ENCODE data around the gene GPD1L. TPM values are rescaled to one million over a fixed set of nuclear protein-coding genes. Genes with fewer than 3 reads are reported as not detected.

The GPD1L gene
- polyA plus RNA-seq, 1 donor from 2014 or later, result 18.2 TPM

- Histone ChIP-seq H2AFZ (ENCODE audit: low read depth, low read length) (no peak overlapping the region), H3F3A (ENCODE audit: insufficient read depth, low read length, poor library complexity, severe bottlenecking) (no peaks in the 10 kb centered on the region), H3K4me3 (ENCODE audit: low read length) (no peak overlapping the region), H3K9me3 (ENCODE audit: low read length) (no peaks in the 10 kb centered on the region), H3K9me2 (ENCODE audit: insufficient read depth, low read length) (no peaks in the 10 kb centered on the region), H3K79me2 (replicated peaks; ENCODE audit: insufficient read depth, low read length) (no peaks in the 10 kb centered on the region), H3K36me3 (ENCODE audit: insufficient read depth, low read length) (no peaks in the 10 kb centered on the region), H3K27me3 (ENCODE audit: insufficient read depth, low read depth, low read length) (no peaks in the 10 kb centered on the region), H3K9ac (ENCODE audit: low read length) (no peak overlapping the region), H3K4me2 (ENCODE audit: low read length) (no peak overlapping the region), H4K20me1 (ENCODE audit: insufficient read depth) (no peaks in the 10 kb centered on the region), H3K27ac (ENCODE audit: low read length) (no peak overlapping the region)
- TF ChIP-seq, protein P1, sequence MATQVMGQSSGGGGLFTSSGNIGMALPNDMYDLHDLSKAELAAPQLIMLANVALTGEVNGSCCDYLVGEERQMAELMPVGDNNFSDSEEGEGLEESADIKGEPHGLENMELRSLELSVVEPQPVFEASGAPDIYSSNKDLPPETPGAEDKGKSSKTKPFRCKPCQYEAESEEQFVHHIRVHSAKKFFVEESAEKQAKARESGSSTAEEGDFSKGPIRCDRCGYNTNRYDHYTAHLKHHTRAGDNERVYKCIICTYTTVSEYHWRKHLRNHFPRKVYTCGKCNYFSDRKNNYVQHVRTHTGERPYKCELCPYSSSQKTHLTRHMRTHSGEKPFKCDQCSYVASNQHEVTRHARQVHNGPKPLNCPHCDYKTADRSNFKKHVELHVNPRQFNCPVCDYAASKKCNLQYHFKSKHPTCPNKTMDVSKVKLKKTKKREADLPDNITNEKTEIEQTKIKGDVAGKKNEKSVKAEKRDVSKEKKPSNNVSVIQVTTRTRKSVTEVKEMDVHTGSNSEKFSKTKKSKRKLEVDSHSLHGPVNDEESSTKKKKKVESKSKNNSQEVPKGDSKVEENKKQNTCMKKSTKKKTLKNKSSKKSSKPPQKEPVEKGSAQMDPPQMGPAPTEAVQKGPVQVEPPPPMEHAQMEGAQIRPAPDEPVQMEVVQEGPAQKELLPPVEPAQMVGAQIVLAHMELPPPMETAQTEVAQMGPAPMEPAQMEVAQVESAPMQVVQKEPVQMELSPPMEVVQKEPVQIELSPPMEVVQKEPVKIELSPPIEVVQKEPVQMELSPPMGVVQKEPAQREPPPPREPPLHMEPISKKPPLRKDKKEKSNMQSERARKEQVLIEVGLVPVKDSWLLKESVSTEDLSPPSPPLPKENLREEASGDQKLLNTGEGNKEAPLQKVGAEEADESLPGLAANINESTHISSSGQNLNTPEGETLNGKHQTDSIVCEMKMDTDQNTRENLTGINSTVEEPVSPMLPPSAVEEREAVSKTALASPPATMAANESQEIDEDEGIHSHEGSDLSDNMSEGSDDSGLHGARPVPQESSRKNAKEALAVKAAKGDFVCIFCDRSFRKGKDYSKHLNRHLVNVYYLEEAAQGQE (IDR thresholded peaks at IDR 0.05; ENCODE audit: borderline replicate concordance), result no peak
- TF ChIP-seq SMC3 (conservative IDR thresholded peaks at IDR 0.05; ENCODE audit: poor library complexity), result no peak
- TF ChIP-seq RAD21 (conservative IDR thresholded peaks at IDR 0.05), result no peak
- TF ChIP-seq EZH2 (IDR thresholded peaks at IDR 0.05; ENCODE audit: borderline replicate concordance, insufficient read depth, low read length, poor library complexity, severe bottlenecking), result no peak
- TF ChIP-seq CTCF (IDR thresholded peaks at IDR 0.05; ENCODE audit: poor library complexity, severe bottlenecking), result no peak
- no peak for TF ChIP-seq EP300 (conservative IDR thresholded peaks at IDR 0.05; ENCODE audit: poor library complexity, severe bottlenecking)
- no peak for TF ChIP-seq TAF1 (IDR thresholded peaks at IDR 0.05; ENCODE audit: low read depth)
- no peak for TF ChIP-seq MXI1 (conservative IDR thresholded peaks at IDR 0.05; ENCODE audit: poor library complexity, severe bottlenecking)
- no peak for TF ChIP-seq POLR2AphosphoS5 (IDR thresholded peaks at IDR 0.05)
Observed at GRCh38 chr3:32128936-32129335, 22.5 kb downstream of the GPD1L start.

- Histone ChIP-seq H3K9ac (ENCODE audit: low read length) (no peak overlapping the region), H3K9me3 (ENCODE audit: low read length) (no peaks in the 10 kb centered on the region), H2AFZ (ENCODE audit: low read depth, low read length) (no peak overlapping the region), H3K9me2 (ENCODE audit: insufficient read depth, low read length) (no peaks in the 10 kb centered on the region), H3K36me3 (ENCODE audit: insufficient read depth, low read length) (no peaks in the 10 kb centered on the region), H4K20me1 (ENCODE audit: insufficient read depth) (no peaks in the 10 kb centered on the region), H3K4me2 (ENCODE audit: low read length) (no peak overlapping the region), H3K27ac (ENCODE audit: low read length) (no peak overlapping the region), H3K27me3 (ENCODE audit: insufficient read depth, low read depth, low read length) (no peaks in the 10 kb centered on the region), H3K79me2 (replicated peaks; ENCODE audit: insufficient read depth, low read length) (no peaks in the 10 kb centered on the region), H3F3A (ENCODE audit: insufficient read depth, low read length, poor library complexity, severe bottlenecking) (no peaks in the 10 kb centered on the region), H3K4me3 (ENCODE audit: low read length) (no peak overlapping the region)
- TF ChIP-seq, protein P1 (IDR thresholded peaks at IDR 0.05; ENCODE audit: borderline replicate concordance), result no peak
- TF ChIP-seq EP300 (conservative IDR thresholded peaks at IDR 0.05; ENCODE audit: poor library complexity, severe bottlenecking), result no peak
- TF ChIP-seq RAD21 (conservative IDR thresholded peaks at IDR 0.05), result no peak
- no peak for TF ChIP-seq POLR2AphosphoS5 (IDR thresholded peaks at IDR 0.05)
- TF ChIP-seq MXI1 (conservative IDR thresholded peaks at IDR 0.05; ENCODE audit: poor library complexity, severe bottlenecking), result no peak
- TF ChIP-seq EZH2 (IDR thresholded peaks at IDR 0.05; ENCODE audit: borderline replicate concordance, insufficient read depth, low read length, poor library complexity, severe bottlenecking), result no peak
- no peak for TF ChIP-seq CTCF (IDR thresholded peaks at IDR 0.05; ENCODE audit: poor library complexity, severe bottlenecking)
- TF ChIP-seq SMC3 (conservative IDR thresholded peaks at IDR 0.05; ENCODE audit: poor library complexity), result no peak
Observed at GRCh38 chr3:32129832-32130231, 23.4 kb downstream of the GPD1L start.
